ENCODE measurements around the gene SYTL2.
A peak's percentile ranks its signal among the peaks of the same experiment; 100 is the strongest.
"Not testable (repeated sequence)": the region's sequence is repeated elsewhere in the genome, so short reads cannot be mapped to it uniquely, and the experiment has no call there.

SYTL2 gene, protein sequence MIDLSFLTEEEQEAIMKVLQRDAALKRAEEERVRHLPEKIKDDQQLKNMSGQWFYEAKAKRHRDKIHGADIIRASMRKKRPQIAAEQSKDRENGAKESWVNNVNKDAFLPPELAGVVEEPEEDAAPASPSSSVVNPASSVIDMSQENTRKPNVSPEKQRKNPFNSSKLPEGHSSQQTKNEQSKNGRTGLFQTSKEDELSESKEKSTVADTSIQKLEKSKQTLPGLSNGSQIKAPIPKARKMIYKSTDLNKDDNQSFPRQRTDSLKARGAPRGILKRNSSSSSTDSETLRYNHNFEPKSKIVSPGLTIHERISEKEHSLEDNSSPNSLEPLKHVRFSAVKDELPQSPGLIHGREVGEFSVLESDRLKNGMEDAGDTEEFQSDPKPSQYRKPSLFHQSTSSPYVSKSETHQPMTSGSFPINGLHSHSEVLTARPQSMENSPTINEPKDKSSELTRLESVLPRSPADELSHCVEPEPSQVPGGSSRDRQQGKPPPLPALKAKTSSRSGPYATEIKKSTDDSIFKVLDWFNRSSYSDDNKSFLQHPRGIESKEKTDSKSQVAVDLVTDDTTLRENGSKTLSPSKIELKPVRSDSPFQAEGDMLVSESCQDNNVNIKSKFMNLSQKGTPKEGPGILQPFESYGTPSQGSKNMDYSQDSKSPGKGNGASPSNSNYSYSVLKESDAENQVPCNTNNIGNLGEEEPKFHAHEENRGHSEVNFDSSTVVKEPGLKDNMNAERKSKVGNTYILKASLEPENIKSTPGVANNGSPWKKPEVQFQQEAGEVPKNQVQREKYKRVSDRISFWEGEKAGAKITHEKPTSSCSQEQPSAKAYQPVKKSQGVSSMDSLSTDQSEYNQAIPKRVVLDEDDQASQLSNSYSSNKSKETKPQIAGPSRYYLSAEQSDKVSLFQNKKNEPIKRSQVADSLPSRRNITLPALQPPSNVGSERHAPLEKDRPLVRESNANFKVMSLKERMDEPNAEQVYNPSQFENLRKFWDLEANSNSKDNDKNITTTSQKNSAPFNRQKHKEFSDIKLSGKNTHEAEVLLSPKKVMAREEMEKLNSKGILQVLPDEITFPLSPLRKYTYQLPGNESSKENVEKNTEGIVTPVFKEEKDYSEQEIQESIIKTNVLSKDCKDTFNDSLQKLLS (N-terminal part only)

DNA sequence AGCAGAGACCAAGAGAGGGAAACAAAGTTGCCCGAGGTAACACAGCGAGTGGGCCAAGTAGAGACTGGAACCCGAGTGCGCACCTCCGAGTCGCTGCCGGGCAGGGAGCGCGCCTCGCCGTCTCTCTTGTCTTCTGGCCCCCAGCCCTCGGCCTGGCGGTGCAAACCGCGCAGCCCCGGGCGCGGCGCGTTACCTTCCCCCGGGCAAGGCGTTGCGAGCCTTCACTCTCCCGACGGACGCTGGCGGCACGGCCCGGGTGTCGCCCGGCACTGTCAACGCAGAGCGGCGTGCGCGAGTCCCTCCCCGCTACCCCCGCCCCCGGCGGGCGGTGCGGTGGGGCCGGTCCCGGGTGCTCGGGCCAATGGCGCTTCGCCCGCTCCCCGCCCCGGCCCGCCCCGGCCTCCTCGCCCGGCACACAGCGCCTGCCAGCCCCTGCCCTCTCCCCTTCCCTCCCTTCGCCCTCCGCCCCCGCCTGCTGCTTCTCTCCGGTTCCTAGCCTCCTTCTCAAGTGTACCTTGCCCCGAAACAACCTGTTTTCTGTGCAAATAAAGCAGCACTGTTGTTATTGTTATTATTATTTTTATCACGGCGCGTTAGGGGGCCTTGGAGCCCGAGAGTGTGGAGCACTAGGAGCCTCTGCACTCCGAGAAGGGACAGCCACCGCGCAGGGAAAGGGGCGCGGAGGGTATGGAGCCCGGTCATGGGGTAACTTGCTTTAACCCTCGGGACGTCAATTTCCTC is at the start of gene SYTL2:
SYTL2 (minus strand) TSS at position 271 of the 741 bp plus-strand sequence. CDS start 53,416 bp downstream, outside the sequence.
- peak within 1 kb of the TSS; percentile 47 for H3K4me3 ChIP-seq (ENCODE audit: control insufficient read depth, low read depth, low read length)
- DNase-seq (ENCODE audit: low read depth) = no peak
- no peak for TF ChIP-seq CTCF (conservative IDR thresholded peaks at IDR 0.05; ENCODE audit: control insufficient read depth, insufficient read depth, low read depth, low read length)

DNA sequence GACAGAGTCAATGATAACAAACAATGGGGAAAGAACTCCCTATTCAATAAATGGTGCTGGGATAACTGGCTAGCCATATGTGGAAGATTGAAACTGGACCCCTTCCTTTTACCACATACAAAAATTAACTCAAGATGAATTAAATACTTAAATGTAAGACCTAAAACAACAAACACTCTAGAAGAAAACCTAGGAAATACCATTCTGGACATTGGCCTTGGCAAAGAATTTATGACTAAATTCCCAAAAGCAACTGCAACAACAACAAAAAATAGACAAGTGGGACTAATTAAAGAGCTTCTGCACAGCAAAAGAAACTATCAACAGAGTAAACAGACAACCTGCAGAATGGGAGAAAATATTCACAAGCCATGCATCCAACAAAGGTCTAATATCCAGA is 48.6 kb upstream of the SYTL2 start:
- H3K4me3 ChIP-seq (ENCODE audit: control insufficient read depth, low read depth, low read length); DNase-seq (ENCODE audit: low read depth): not testable (repeated sequence)

GRCh38 chr11:85857098-85857497 is 46.2 kb upstream of the SYTL2 start:
- TF ChIP-seq CTCF (conservative IDR thresholded peaks at IDR 0.05; ENCODE audit: control insufficient read depth, insufficient read depth, low read depth, low read length) = no peak

DNA sequence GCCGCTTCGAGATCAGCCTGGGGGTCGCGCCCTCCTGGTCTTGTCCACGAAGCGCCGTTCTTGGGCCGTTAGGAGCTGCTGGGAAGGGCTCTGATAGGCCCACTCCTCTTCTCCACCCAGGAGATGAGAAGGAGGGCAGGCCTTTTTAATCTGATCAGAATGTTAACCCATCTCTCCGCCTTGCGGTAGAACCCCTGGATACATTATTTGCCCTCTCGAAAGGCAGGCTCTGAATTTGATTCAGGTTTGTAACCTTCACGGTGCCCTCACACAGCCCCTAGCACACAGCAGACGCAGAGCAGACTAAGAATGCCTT is 44.4 kb upstream of the SYTL2 start, which contains the start of gene CCDC83:
CCDC83 (plus strand) TSS at position 43 of the 316 bp plus-strand sequence. CDS start 9,741 bp downstream, outside the sequence.
- peak within 1 kb of the TSS; percentile 58 for H3K4me3 ChIP-seq (ENCODE audit: control insufficient read depth, low read depth, low read length)
- DNase-seq (ENCODE audit: low read depth) = no peak
- no peak for TF ChIP-seq CTCF (conservative IDR thresholded peaks at IDR 0.05; ENCODE audit: control insufficient read depth, insufficient read depth, low read depth, low read length)

More at GRCh38 chr11:85857098-85857497, 46.2 kb upstream of the SYTL2 start:
- DNase-seq (ENCODE audit: low read depth) = no peak
- H3K4me3 ChIP-seq (ENCODE audit: control insufficient read depth, low read depth, low read length) = no peak overlapping the region

- TF ChIP-seq CTCF (conservative IDR thresholded peaks at IDR 0.05; ENCODE audit: control insufficient read depth, insufficient read depth, low read depth, low read length) = peak; percentile 40
- H3K4me3 ChIP-seq (ENCODE audit: control insufficient read depth, low read depth, low read length) = peak overlapping the region; percentile 58
- peak; percentile 89 for DNase-seq (ENCODE audit: low read depth)
Observed at GRCh38 chr11:85854557-85855340, 43.8 kb upstream of the SYTL2 start.

- peak overlapping the region; percentile 58 for H3K4me3 ChIP-seq (ENCODE audit: control insufficient read depth, low read depth, low read length)
- TF ChIP-seq CTCF (conservative IDR thresholded peaks at IDR 0.05; ENCODE audit: control insufficient read depth, insufficient read depth, low read depth, low read length) = no peak
- DNase-seq (ENCODE audit: low read depth) = no peak
Observed at GRCh38 chr11:85854212-85854556, 43.2 kb upstream of the SYTL2 start.

GRCh38 chr11:85853541-85853940 is 42.6 kb upstream of the SYTL2 start:
- H3K4me3 ChIP-seq (ENCODE audit: control insufficient read depth, low read depth, low read length); DNase-seq (ENCODE audit: low read depth): not testable (repeated sequence)

DNA sequence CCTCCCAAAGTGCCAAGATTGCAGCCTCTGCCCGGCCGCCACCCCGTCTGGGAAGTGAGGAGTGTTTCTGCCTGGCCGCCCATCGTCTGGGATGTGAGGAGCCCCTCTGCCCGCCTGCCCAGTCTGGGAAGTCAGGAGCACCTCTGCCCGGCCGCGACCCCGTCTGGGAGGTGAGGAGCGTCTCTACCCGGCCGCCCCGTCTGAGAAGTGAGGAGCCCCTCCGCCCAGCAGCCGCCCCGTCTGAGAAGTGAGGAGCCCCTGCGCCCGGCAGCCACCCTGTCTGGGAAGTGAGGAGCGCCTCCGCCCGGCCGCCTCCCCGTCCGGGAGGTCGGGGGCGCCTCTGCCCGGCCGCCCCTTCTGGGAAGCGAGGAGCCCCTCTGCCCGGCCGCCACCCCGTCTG is 41.8 kb upstream of the SYTL2 start:
- H3K4me3 ChIP-seq (ENCODE audit: control insufficient read depth, low read depth, low read length); DNase-seq (ENCODE audit: low read depth): not testable (repeated sequence)
